ENCODE measurements around the gene POLK. TPM values are rescaled to one million over a fixed set of nuclear protein-coding genes. Genes with fewer than 3 reads are reported as not detected.
"Not testable (repeated sequence)": the region's sequence is repeated elsewhere in the genome, so short reads cannot be mapped to it uniquely, and the experiment has no call there.

The POLK gene
- total RNA-seq, 2 donors from 2014 or later: 13.7 to 16.8 TPM

- H3K9ac ChIP-seq (ENCODE audit: low read depth in 2 of 2, low read length in 2 of 2): no peak overlapping the region
- intact Hi-C loops (cut with DNase I): no loop called here
- no peaks in the 10 kb centered on the region for H3K27me3 ChIP-seq
- H3K27ac ChIP-seq: no peak overlapping the region
- DNase-seq: no peak
- no peaks in the 10 kb centered on the region for H3K9me3 ChIP-seq
- no peak overlapping the region for H3K4me3 ChIP-seq
- TF ChIP-seq, protein P1, sequence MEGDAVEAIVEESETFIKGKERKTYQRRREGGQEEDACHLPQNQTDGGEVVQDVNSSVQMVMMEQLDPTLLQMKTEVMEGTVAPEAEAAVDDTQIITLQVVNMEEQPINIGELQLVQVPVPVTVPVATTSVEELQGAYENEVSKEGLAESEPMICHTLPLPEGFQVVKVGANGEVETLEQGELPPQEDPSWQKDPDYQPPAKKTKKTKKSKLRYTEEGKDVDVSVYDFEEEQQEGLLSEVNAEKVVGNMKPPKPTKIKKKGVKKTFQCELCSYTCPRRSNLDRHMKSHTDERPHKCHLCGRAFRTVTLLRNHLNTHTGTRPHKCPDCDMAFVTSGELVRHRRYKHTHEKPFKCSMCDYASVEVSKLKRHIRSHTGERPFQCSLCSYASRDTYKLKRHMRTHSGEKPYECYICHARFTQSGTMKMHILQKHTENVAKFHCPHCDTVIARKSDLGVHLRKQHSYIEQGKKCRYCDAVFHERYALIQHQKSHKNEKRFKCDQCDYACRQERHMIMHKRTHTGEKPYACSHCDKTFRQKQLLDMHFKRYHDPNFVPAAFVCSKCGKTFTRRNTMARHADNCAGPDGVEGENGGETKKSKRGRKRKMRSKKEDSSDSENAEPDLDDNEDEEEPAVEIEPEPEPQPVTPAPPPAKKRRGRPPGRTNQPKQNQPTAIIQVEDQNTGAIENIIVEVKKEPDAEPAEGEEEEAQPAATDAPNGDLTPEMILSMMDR (IDR thresholded peaks at IDR 0.05): no peak
- no peaks in the 10 kb centered on the region for H3K36me3 ChIP-seq
- no peaks in the 10 kb centered on the region for H3K4me1 ChIP-seq
These were observed 47.4 kb downstream of the POLK start for GRCh38 chr5:75558981-75559632.

GRCh38 chr5:75560655-75561054 lies 49.0 kb downstream of the POLK start:
- H3K4me3 ChIP-seq; H3K9ac ChIP-seq (ENCODE audit: low read depth in 2 of 2, low read length in 2 of 2); H3K9me3 ChIP-seq; H3K36me3 ChIP-seq; H3K27me3 ChIP-seq; DNase-seq; intact Hi-C loops (cut with DNase I); H3K27ac ChIP-seq; H3K4me1 ChIP-seq: not testable (repeated sequence)

GRCh38 chr5:75565991-75566709 lies 54.5 kb downstream of the POLK start:
- intact Hi-C loops (cut with DNase I); DNase-seq; H3K4me3 ChIP-seq: not testable (repeated sequence)

GRCh38 chr5:75566710-75567309 lies 55.1 kb downstream of the POLK start:
- Histone ChIP-seq H3K9me3 (no peaks in the 10 kb centered on the region), H3K9ac (ENCODE audit: low read depth in 2 of 2, low read length in 2 of 2) (no peak overlapping the region), H3K27me3 (no peaks in the 10 kb centered on the region), H3K27ac (no peak overlapping the region), H3K4me1 (no peaks in the 10 kb centered on the region), H3K36me3 (no peaks in the 10 kb centered on the region), H3K4me3 (no peak overlapping the region)
- DNase-seq: no peak
- TF ChIP-seq, protein P1 (IDR thresholded peaks at IDR 0.05): no peak
- intact Hi-C loops (cut with DNase I): no loop called here

More at GRCh38 chr5:75565991-75566709, 54.5 kb downstream of the POLK start:
- not testable (repeated sequence) for H3K27ac ChIP-seq; H3K9me3 ChIP-seq; H3K36me3 ChIP-seq; H3K4me1 ChIP-seq; H3K9ac ChIP-seq (ENCODE audit: low read depth in 2 of 2, low read length in 2 of 2); H3K27me3 ChIP-seq

DNA sequence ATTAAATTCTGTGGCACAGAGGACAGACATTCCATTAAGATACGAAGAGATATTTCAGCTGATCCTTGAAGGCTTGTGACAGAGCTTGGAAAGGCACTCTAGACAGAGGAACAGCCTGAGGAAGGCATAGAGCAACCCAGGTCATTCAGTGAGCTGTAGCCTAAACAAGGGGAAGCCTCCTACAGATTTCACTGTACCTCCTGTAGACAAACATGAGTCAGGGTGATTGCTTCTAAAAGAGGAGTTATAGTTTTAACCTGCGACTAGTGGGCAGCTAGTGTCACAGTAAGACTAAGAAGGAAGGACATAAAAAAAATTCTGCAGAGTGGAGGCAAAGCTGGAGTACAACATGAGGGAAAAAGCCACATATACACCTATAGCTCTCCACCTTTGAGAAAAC lies 56.0 kb downstream of the POLK start:
- intact Hi-C loops (cut with DNase I): no loop called here
- Histone ChIP-seq H3K4me1 (no peaks in the 10 kb centered on the region), H3K36me3 (no peaks in the 10 kb centered on the region), H3K9ac (ENCODE audit: low read depth in 2 of 2, low read length in 2 of 2) (no peak overlapping the region), H3K4me3 (no peak overlapping the region), H3K9me3 (no peaks in the 10 kb centered on the region), H3K27ac (no peak overlapping the region), H3K27me3 (no peaks in the 10 kb centered on the region)
- TF ChIP-seq, protein P1 (IDR thresholded peaks at IDR 0.05): no peak
- DNase-seq: no peak

DNA sequence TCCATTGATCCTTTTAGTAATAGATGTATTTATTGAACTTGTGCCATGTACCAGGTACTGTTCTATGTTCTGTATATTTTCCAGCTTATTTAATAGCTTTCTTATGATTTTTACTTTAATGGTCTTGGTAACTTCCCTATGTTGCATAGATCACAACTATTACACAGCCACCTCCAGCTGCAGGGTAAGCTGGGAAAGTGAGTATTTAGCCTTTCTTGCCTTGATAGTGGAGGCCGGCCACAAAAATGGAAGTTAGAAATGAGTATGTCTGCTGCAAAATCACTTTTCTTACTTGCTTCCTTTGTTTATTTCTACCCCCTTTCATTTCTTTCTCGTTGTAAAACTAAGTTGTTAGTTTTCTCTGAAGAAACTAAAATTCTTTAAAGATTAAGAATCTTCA lies 56.5 kb downstream of the POLK start:
- H3K9me3 ChIP-seq: no peaks in the 10 kb centered on the region
- no peaks in the 10 kb centered on the region for H3K27me3 ChIP-seq
- H3K36me3 ChIP-seq: no peaks in the 10 kb centered on the region
- H3K27ac ChIP-seq: no peak overlapping the region
- TF ChIP-seq, protein P1 (IDR thresholded peaks at IDR 0.05): no peak
- intact Hi-C loops (cut with DNase I): no loop called here
- no peaks in the 10 kb centered on the region for H3K4me1 ChIP-seq
- H3K9ac ChIP-seq (ENCODE audit: low read depth in 2 of 2, low read length in 2 of 2): no peak overlapping the region
- H3K4me3 ChIP-seq: no peak overlapping the region
- DNase-seq: no peak
